PC-3 (cell line): ENCODE data around the gene AP2A1. TPM values are rescaled to one million over a fixed set of nuclear protein-coding genes. Genes with fewer than 3 reads are reported as not detected.

Source experiments
- ATAC-seq: fragments of 200-7000 bp; cut with Tn5 transposase; 2 replicates; pipeline ENCODE4 v1.9.1; 2020; ENCODE audit warnings: mild to moderate bottlenecking, moderate library complexity
- BruUV-seq: library from RNA; stranded (reverse); fragments of 400-500 nt; replicated peaks from 2 replicates; lab custom pipeline; 2021; lab: Mats Ljungman, UMichigan
- CTCF ChIA-PET: fragments of 300-600 bp; sonication (Branson Sonifier 250); formaldehyde crosslinking; loops from one replicate; lab custom pipeline; 2022; ENCODE audit warnings: antibody characterized with exemption; lab: Charles Lee
- POLR2A ChIA-PET: fragments of 300-600 bp; sonication (Branson Sonifier 250); formaldehyde crosslinking; loops from one replicate; lab custom pipeline; 2022; ENCODE audit warnings: antibody characterized with exemption; ENCODE audit not compliant: unreplicated experiment; lab: Charles Lee
- DNase-seq: peaks from one replicate; pipeline ENCODE4 v3.0.0-alpha.2; 2015
- H2AFZ ChIP-seq: fragments of 300-600 bp; sonication (generic); 2 replicates; pipeline ENCODE4 v1.6.0; 2016; ENCODE audit warnings: antibody characterized with exemption, low read length
- H3F3A ChIP-seq: fragments of 300-600 bp; sonication (generic); one replicate; pipeline ENCODE4 v1.6.0; 2017; ENCODE audit warnings: antibody characterized with exemption, low read length, control low read depth, mild to moderate bottlenecking; ENCODE audit not compliant: unreplicated experiment
- H3K27ac ChIP-seq: fragments of 300-600 bp; sonication (generic); 2 replicates; pipeline ENCODE4 v1.5.1; 2016; ENCODE audit warnings: mild to moderate bottlenecking, low read length
- H3K27me3 ChIP-seq: fragments of 300-600 bp; sonication (generic); 2 replicates; pipeline ENCODE4 v1.6.1; 2016; ENCODE audit warnings: low read length, mixed read lengths
- H3K36me3 ChIP-seq: fragments of 300-600 bp; sonication (generic); 2 replicates; pipeline ENCODE4 v1.6.1; 2016; ENCODE audit warnings: low read depth, mixed run types, low read length, mixed read lengths
- H3K4me1 ChIP-seq: fragments of 300-600 bp; sonication (generic); 2 replicates; pipeline ENCODE4 v1.5.1; 2016; ENCODE audit warnings: low read length; ENCODE audit not compliant: insufficient read depth
- H3K4me2 ChIP-seq: fragments of 300-600 bp; sonication (generic); 2 replicates; pipeline ENCODE4 v1.6.0; 2016; ENCODE audit warnings: low read length
- H3K4me3 ChIP-seq: fragments of 300-600 bp; sonication (generic); 2 replicates; pipeline ENCODE4 v1.5.1; 2016; ENCODE audit warnings: mild to moderate bottlenecking, low read length, mixed read lengths
- H3K79me2 ChIP-seq: fragments of 300-600 bp; sonication (generic); 2 replicates; pipeline ENCODE4 v1.6.1; 2017; ENCODE audit warnings: low read length, mixed read lengths
- H3K9ac ChIP-seq: fragments of 300-600 bp; sonication (generic); 2 replicates; pipeline ENCODE4 v1.6.0; 2016; ENCODE audit warnings: mild to moderate bottlenecking, low read length
- H3K9me2 ChIP-seq: fragments of 300-600 bp; sonication (generic); replicated peaks from 2 replicates; pipeline ENCODE4 v1.6.1; 2016; ENCODE audit warnings: mixed run types, low read length, mixed read lengths
- H3K9me3 ChIP-seq: fragments of 300-600 bp; sonication (generic); 2 replicates; pipeline ENCODE4 v1.6.1; 2016; ENCODE audit warnings: low read length, mixed read lengths
- H4K20me1 ChIP-seq: fragments of 300-600 bp; sonication (generic); 2 replicates; pipeline ENCODE4 v1.6.1; 2016; ENCODE audit warnings: low read length, mixed read lengths
- EZH2 ChIP-seq: fragments of 300-600 bp; sonication (generic); IDR thresholded peaks from one replicate; pipeline ENCODE4 v1.6.1; 2017; ENCODE audit warnings: antibody characterized with exemption, mild to moderate bottlenecking, low read length; ENCODE audit not compliant: unreplicated experiment
- EZH2phosphoT487 ChIP-seq: fragments of 300-600 bp; sonication (generic); IDR thresholded peaks from 2 replicates; pipeline ENCODE4 v1.6.1; 2018; ENCODE audit warnings: mild to moderate bottlenecking, antibody characterized with exemption, low read length, borderline replicate concordance
- intact Hi-C: fragments of 100-400 bp; cut with micrococcal nuclease; formaldehyde crosslinking; loops from 2 replicates; pipeline ENCODE4 v1.9.0; 2023
- total RNA-seq: library from RNA; depleted of rRNA; stranded (reverse); fragments of >200 nt; gene quantifications from 2 replicates; pipeline ENCODE4 v1.2.3, GENCODE V29; 2014
- TF ChIP-seq, protein P1 (sequence below): fragments of 300-600 bp; sonication (generic); conservative IDR thresholded peaks from 2 replicates; pipeline ENCODE4 v1.5.1; 2017; ENCODE audit warnings: antibody characterized with exemption, low read depth, mild to moderate bottlenecking, low read length

The AP2A1 gene
- total RNA-seq, 1 experiment from 2014 or later, result 143 TPM

DNA sequence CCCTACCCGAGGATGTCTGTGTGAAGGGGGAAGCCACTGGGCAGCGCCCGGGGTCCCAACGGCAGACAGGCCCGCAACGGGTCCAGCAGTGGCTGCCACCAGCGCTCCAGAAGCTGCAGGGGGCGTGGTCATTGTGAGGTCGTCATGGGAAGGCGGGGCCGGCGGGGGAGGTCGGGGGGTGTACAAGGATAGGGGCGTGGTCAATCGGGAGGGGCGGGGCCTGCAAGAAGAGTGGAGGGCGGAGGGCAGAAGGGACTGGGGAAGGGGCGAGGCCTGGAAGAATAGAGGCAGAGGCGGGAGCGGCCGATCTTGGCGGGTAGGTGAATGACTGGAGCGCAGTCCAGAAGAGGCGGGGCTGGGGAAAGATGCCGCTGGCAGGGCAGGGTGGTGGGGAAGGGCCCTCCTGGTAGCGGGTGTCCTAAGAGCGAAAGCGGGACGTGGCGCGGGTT, 41.9 kb downstream of the AP2A1 start:
- peak overlapping the region; percentile 12 for H3K9ac ChIP-seq
- intact Hi-C loops, result loop anchor here (5.0 kb wide), 2 partner anchors 116 to 131 kb away; partner anchors contain the start of genes CPT1C and PRMT1
- ATAC-seq (peak; percentile 56), DNase-seq (peak; percentile 79)
- POLR2A ChIA-PET, result no interaction called here
- H3K79me2 ChIP-seq, result no peaks in the 10 kb centered on the region
- H3K9me2 ChIP-seq, result no peaks in the 10 kb centered on the region
- BruUV-seq, result no TSS peak
- no peak for TF ChIP-seq EZH2
- TF ChIP-seq, protein P1, sequence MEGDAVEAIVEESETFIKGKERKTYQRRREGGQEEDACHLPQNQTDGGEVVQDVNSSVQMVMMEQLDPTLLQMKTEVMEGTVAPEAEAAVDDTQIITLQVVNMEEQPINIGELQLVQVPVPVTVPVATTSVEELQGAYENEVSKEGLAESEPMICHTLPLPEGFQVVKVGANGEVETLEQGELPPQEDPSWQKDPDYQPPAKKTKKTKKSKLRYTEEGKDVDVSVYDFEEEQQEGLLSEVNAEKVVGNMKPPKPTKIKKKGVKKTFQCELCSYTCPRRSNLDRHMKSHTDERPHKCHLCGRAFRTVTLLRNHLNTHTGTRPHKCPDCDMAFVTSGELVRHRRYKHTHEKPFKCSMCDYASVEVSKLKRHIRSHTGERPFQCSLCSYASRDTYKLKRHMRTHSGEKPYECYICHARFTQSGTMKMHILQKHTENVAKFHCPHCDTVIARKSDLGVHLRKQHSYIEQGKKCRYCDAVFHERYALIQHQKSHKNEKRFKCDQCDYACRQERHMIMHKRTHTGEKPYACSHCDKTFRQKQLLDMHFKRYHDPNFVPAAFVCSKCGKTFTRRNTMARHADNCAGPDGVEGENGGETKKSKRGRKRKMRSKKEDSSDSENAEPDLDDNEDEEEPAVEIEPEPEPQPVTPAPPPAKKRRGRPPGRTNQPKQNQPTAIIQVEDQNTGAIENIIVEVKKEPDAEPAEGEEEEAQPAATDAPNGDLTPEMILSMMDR, result no peak
- H3K4me1 ChIP-seq, result peaks cover 15% of the 10 kb centered on the region
- H4K20me1 ChIP-seq, result no peaks in the 10 kb centered on the region
- H3K9me3 ChIP-seq, result no peaks in the 10 kb centered on the region
- CTCF ChIA-PET, result no interaction called here
- H3K4me3 ChIP-seq, result peak overlapping the region; percentile 77
- peaks cover 7% of the 10 kb centered on the region for H3K36me3 ChIP-seq
- H2AFZ ChIP-seq, result peak overlapping the region; percentile 96
- H3K27ac ChIP-seq, result no peak overlapping the region
- peaks cover 7% of the 10 kb centered on the region for H3F3A ChIP-seq
- H3K4me2 ChIP-seq, result peak overlapping the region; percentile 91
- H3K27me3 ChIP-seq, result no peaks in the 10 kb centered on the region

DNA sequence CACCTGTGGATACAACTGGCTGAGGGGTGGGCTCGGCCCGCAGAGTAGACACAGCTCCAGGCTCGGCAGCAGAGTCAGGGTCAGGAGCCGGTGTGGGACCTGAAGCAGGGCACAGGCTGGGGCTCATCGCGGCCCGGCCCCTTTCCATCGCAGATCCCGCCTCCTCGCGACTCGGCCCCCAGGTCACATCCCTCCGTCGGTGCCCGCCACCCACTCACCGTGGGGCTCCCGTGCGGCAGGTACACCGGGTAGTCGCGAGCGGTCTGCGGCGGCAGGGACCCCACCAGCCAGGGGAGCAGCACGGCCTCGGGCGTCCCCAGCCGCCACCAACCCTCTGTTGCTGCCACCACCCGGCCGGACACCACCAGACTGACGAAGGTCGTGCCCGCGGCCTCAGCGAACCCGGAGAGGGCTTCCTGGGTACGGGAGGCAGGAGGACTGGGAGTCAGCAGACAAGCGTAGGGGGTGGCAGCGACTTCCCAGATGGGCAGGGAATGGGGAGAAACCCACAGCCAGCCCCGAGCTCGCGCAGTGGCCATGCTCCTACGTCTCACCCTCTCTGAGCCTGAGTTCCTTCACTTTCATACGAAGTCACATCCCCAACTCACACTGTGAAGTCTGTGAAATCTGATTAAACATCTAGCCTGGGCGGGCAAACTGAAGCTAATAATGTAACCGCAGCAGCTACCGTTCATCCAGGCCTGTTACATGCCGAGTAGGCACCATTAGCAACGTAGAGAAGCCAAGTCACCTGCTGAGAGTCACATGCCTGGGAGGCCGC, 42.5 kb downstream of the AP2A1 start:
- peaks cover 21% of the 10 kb centered on the region for H3K4me1 ChIP-seq
- H3K4me3 ChIP-seq, result peak overlapping the region; percentile 77
- ATAC-seq (peak; percentile 53), DNase-seq (peak; percentile 36)
- no peaks in the 10 kb centered on the region for H4K20me1 ChIP-seq
- H2AFZ ChIP-seq, result peak overlapping the region; percentile 96
- no peaks in the 10 kb centered on the region for H3K79me2 ChIP-seq
- H3K9me3 ChIP-seq, result no peaks in the 10 kb centered on the region
- H3K27me3 ChIP-seq, result no peaks in the 10 kb centered on the region
- ChIA-PET POLR2A (interaction anchor here (0.5 kb wide), 1 partner anchor 43 kb away, joined by 4 read pairs; the partner anchor contains the start of gene AP2A1), CTCF (interaction anchor here (0.8 kb wide), 1 partner anchor 10 kb away, joined by 7 read pairs; no protein-coding TSS in a partner anchor)
- TF ChIP-seq EZH2phosphoT487 (no peak), EZH2 (no peak)
- TF ChIP-seq, protein P1, result peak; percentile 53; the same call in 1 of the 2 replicates
- no TSS peak for BruUV-seq
- H3K4me2 ChIP-seq, result peak overlapping the region; percentile 91
- H3F3A ChIP-seq, result peaks cover 13% of the 10 kb centered on the region
- intact Hi-C loops, result loop anchor here (5.0 kb wide), 2 partner anchors 117 to 132 kb away; partner anchors contain the start of genes CPT1C and PRMT1
- H3K9me2 ChIP-seq, result no peaks in the 10 kb centered on the region
- no peak overlapping the region for H3K27ac ChIP-seq
- H3K36me3 ChIP-seq, result peaks cover 7% of the 10 kb centered on the region
- H3K9ac ChIP-seq, result peak overlapping the region; percentile 12
